ENCODE data around the gene SAMHD1.
"Not testable (repeated sequence)": the region's sequence is repeated elsewhere in the genome, so short reads cannot be mapped to it uniquely, and the experiment has no call there.

Gene SAMHD1

DNA sequence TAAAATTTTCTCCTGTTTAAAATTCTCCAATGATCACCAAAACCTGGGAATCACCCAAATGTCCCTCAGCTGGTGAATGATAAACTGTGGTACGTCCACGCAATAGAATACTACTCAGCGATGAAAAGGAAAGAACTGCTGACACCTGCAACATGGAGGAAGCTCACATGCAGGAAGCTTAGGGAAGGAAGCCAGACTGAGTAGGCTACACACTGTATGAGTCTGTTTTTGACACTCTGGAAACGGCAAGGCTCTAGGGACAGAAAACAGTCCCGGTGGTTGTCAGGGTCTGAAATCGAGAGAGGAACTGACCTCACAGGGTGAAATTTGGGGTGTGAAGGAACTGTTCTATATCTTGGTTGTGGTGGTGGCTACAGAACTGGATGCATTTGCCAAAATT is 100.7 kb downstream of the SAMHD1 start:
- DNase-seq = no peak

DNA sequence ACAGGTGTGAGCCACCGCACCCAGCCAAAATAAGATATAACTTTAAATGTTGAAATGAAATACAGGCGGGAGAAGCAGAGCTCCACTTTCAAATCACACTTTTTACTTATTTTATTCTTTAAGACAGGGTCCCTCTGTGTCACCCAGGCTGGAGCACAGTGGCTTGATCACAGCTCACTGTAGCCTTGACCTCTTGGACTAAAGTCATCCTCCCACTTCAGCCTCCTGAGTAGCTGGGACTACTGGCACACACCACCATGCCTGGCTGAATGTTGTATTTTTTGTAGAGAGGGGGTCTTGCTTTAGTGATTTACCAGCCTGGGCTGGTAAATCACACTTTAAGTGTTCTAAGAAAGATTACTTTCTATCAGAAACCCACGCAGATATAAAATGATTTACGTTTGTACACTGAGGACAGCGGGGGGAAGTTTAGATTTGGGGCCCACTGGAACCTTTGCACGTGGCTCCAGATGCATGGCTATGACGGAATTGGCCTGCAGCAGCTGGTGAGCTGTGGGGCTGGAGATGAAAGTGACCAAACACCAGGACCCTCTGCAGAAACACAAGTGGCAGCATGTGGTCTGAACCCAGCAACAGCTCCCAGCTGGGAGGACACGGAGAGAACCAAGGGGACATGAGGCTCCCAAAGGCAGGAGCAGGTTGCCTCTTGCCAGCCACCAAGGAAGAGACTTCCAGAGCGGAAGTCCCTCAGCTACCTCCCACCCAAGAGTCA is 102.0 kb downstream of the SAMHD1 start:
- DNase-seq = no peak

DNA sequence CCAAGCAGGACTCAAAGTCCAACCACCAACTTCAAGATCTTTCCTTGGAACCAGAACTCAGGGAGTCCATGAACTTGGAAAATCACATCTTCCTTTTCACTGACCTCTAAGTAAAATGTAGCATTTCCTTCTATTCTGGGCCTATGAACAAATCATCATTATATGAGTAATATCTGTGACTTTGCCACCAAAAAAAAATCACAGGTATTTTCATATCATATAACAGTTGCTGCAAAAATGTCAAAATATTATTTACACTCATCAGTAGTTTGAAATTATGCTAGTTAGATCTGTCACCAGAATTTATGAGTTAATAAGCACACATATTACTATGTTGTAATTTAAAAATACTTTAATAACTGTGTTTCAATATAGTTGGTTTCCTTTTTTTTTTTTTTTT is 102.8 kb downstream of the SAMHD1 start:
- DNase-seq = no peak

DNA sequence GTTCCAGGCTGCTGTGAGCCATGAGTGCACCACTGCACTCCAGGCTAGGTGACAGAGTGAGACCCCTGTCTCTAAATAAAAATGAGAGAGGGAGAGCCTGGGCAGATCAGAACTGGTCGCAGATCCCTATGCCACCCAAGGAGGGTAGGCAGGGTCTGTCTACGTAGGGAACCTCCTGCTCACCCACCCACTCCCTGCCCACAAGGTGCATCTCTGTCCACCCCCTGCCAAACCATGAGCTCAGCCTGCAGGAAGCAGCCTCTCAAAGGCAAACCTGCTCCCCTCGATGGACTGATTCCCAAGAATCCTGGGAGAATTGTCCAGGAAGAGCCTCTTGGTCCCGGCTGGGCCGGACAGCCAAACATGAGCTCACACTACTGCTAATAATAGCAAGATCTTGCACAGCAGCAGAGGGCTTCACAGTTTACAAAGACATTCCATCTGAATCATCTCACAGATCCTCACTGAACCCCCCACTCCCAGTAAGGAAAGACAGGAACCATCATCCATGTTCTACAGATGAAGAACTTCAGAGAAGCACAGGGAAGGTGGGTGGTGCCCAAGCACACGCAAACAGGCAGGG is 103.3 kb downstream of the SAMHD1 start:
- no peak for DNase-seq

DNA sequence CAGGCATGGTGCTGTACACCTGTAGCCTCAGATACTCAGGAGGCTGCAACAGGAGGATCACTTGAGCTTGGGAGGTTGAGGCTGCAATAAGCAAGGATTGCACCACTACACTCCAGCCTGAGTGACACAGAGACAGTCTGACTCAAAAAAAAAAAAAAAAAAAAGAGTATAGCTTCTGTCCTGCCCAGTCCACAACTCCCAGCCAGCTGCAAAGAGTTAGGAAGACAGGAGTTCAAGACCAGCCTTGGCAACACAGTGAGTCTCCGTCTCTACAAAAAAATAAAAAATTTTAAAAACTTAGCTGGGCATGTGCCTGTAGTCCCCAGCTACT is 103.8 kb downstream of the SAMHD1 start:
- DNase-seq = no peak

DNA sequence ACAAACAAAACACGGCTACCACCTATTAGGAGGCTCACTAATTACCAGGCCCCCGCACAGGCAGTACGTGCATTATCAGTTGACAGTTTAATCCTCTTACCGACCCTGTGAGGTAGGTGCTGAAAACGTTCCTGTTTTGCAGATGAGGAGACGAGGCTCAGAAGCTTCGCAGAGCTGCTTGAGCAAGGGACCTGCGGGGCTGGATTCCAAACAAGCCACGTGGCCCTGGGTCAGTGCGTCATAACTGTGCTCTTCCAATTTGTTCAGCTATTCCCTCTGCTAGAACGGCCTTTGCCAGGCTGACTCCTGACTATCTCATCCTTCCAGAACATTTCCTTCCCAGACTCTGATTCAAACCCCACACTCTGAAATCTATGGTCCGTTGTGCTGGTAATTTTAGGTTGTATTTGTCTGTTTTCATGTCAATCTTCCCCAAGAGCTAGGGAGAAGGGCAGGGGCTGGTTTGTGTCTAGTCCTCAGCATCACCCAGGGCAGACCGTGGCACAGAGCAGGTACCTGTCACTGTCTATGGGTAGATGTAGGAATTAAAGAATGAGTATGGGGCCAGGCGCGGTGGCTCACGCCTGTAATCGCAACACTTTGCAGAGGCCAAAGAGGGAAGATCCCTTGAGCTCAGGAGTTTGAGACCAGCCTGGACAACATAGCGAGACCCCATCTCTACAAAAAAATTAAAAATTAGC is 104.3 kb downstream of the SAMHD1 start:
- DNase-seq = peak; percentile 31

DNA sequence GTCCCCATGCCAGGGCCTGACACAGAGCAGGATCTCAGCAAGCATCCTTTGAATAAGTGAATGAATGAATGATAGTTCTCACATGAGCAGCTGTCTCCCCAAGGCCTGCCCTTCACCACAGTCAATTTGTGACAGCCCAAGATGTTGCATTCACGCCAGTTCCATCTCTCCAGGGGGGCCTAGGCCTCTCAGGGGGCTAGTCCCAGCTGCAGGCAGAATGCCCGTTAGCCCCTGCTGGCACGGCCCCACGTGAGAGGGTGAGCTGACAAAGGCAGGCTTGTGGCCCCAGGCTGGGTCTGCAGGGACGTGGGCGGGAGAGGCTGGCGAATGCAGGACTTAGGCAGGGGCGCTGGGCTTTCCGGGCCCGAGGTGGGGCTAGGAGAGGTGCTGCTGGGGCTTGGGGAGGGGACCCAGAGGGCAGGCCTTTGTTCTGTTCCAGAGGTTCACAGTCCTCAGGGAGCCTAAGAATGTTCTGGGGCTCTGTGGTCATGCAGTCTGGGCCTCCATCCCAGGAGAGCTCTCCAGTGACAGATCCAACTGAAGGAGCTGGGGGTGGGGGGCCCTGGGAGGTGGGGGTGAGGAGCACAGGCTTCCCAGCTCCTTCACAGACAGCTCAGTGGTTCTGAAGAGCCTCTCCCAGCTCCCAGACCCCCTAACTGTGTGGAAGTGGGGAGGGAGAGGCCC is 106.1 kb downstream of the SAMHD1 start:
- DNase-seq = peak; percentile 72

DNA sequence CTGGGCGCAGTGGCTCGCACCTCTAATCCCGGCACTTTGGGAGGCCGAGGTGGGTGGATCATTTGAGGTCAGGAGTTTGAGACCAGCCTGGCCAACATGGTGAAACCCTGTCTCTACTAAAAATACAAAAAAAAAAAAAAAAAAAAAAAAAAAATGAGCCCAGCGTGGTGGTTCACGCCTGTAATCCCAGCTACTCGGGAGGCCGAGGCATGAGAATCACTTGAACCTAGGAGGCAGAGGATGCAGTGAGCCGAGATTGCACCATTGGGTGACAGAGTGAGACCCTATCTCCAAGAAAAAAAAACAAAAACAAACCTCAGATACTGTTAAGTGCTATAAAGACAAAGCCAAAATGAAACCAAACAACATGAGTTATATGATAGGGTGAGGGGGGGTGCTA is 110.5 kb downstream of the SAMHD1 start:
- not testable (repeated sequence) for DNase-seq

Measured in retina (tissue), 1 donor.